Testis (tissue), 3 donors: ENCODE data around the gene TEKTIP1. TPM values are rescaled to one million over a fixed set of nuclear protein-coding genes. Genes with fewer than 3 reads are reported as not detected.
"Not testable (repeated sequence)": the region's sequence is repeated elsewhere in the genome, so short reads cannot be mapped to it uniquely, and the experiment has no call there.

ENCODE experiments used
- DNase-seq: peaks from one replicate; pipeline ENCODE4 v3.0.0-alpha.2; 2019
- H3K27ac ChIP-seq, 2 donors: fragments of 200-600 bp; sonication (generic); one replicate each; pipeline ENCODE4 v1.5.1; 2019
- H3K27me3 ChIP-seq: fragments of 200-600 bp; sonication (generic); one replicate; pipeline ENCODE4 v1.5.1; 2019
- H3K36me3 ChIP-seq: fragments of 200-600 bp; sonication (generic); one replicate; pipeline ENCODE4 v1.5.1; 2017; ENCODE audit warnings: low read depth; ENCODE audit errors: missing control alignments
- H3K4me1 ChIP-seq: fragments of 200-600 bp; sonication (generic); one replicate; pipeline ENCODE4 v1.5.1; 2019
- H3K4me3 ChIP-seq, 2 donors: fragments of 200-600 bp; sonication (generic); one replicate each; pipeline ENCODE4 v1.5.1; 2017 to 2019
- H3K9me3 ChIP-seq: fragments of 200-600 bp; sonication (generic); one replicate; pipeline ENCODE4 v1.5.1; 2017
- POLR2A ChIP-seq: fragments of 450-650 bp; IDR thresholded peaks from one replicate; pipeline ENCODE4 v1.6.1; 2017; ENCODE audit warnings: antibody characterized with exemption, mild to moderate bottlenecking, moderate library complexity
- WGBS, 2 donors: methylation state at CpG; one replicate each; pipeline ENCODE4 v1.1.5; 2018; 5-methylcytosine and 5-hydroxymethylcytosine counted together
- intact Hi-C: fragments of 100-400 bp; cut with DNase I; formaldehyde crosslinking; loops from one replicate; pipeline ENCODE4 v1.15.1; 2023; ENCODE audit warnings: low total_unique reads
- polyA plus RNA-seq: library from polyadenylated mRNA; stranded (reverse); fragments of 350-450 nt; fragmentation: Illumina TruSeq; extraction: RNeasy Lipid Tissue Mini Kit (QIAGEN cat#74804); gene quantifications from one replicate; pipeline ENCODE4 v1.2.3, GENCODE V29; 2014; ENCODE audit warnings: low read depth, low replicate concordance; ENCODE audit not compliant: insufficient read depth
- total RNA-seq, 2 donors: library from RNA; depleted of rRNA; stranded (reverse); fragments of >200 nt; gene quantifications; one replicate each; pipeline ENCODE4 v1.2.3, GENCODE V29; 2016
- TF ChIP-seq, protein P1 (sequence below), 3 experiments: fragments of 450-650 bp in 2 of 3; fragments of 200-600 bp in 1 of 3; sonication (generic) in 1 of 3; IDR thresholded peaks; one replicate each; pipeline ENCODE4 v1.5.1; 2016 to 2019; ENCODE audit warnings: antibody characterized with exemption in 3 of 3, mild to moderate bottlenecking in 2 of 3, moderate library complexity in 1 of 3

TEKTIP1 gene
- total and polyA plus RNA-seq, 3 donors from 2014 or later: 35.8 to 68.2 (median 55.9) TPM

DNA sequence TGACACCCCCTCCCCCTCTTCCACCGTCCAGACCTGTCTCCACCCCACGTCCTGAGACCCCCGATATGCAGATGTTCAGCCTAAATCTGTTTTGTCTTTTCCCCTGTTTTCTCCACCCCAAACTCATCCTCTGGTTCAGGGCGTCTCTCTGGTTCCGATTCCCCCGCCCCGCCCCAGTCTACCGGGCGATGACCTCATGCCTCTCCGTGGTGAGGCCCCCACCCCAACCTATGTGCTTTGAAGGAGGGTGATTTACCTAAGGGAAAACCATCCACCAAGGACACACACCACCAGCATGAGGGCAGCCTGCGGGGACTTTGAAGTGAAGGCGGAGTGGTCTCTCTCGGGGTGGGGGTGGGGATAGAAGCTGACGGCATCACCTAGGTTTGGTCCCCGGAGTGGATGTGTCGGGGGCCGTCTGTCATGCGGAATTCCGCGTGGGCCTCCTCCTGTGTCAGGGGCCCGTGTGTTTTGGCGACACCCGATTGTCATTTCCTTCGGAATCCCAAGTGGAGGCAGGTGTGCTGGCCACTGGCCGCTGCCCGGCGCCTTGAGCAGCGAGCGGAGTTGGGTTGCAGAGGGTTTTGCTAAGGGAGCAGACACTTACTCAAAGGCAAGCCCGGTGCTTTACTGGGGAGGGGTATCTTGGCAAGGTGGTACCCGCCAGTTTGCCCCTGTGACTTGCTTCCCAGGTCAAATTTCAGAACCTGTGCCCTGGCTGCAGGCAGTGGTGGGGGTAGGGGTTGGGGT is 31.4 kb upstream of the TEKTIP1 start:
- H3K27me3 ChIP-seq: no peaks in the 10 kb centered on the region
- peak; percentile 21 for DNase-seq
- no peaks in the 10 kb centered on the region for H3K9me3 ChIP-seq
- WGBS, 2 donors: 29 to 31% methylated on average over 24 to 31 of the region's 31 CpGs
- intact Hi-C loops: no loop called here
- peak overlapping the region; percentile 70 to 93 for H3K4me3 ChIP-seq
- peak overlapping the region in 1 of 2 donors; percentile 79 for H3K27ac ChIP-seq
- peaks cover 18% of the 10 kb centered on the region for H3K4me1 ChIP-seq
- TF ChIP-seq, protein P1, sequence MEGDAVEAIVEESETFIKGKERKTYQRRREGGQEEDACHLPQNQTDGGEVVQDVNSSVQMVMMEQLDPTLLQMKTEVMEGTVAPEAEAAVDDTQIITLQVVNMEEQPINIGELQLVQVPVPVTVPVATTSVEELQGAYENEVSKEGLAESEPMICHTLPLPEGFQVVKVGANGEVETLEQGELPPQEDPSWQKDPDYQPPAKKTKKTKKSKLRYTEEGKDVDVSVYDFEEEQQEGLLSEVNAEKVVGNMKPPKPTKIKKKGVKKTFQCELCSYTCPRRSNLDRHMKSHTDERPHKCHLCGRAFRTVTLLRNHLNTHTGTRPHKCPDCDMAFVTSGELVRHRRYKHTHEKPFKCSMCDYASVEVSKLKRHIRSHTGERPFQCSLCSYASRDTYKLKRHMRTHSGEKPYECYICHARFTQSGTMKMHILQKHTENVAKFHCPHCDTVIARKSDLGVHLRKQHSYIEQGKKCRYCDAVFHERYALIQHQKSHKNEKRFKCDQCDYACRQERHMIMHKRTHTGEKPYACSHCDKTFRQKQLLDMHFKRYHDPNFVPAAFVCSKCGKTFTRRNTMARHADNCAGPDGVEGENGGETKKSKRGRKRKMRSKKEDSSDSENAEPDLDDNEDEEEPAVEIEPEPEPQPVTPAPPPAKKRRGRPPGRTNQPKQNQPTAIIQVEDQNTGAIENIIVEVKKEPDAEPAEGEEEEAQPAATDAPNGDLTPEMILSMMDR (IDR thresholded peaks at IDR 0.05): no peak
- no peak for TF ChIP-seq POLR2A
- no peaks in the 10 kb centered on the region for H3K36me3 ChIP-seq

DNA sequence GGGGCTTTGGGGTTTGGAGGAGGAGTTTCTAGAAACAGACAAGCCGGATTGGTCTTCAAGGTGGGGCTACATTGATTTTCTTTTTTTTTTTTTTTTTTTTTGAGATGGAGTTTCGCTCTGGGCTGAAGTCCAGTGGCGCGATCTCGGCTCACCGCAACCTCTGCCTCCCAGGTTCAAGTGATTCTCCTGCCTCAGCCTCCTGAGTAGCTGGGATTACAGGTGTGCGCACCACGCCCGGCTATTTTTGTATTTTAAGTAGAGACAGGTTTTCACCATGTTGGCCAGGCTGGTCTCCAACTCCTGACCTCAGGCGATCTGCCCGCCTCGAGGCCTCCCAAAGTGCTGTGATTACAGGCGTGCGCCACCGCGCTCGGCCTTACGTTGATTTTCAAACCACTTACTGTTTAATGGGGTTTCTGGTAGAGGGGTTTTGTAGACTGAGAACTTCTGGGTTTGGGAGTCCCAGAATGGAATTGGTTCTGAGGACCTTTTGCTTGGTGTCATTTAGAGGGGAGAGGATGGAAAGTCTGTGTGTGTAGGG is 30.8 kb upstream of the TEKTIP1 start:
- intact Hi-C loops, H3K36me3 ChIP-seq, DNase-seq, H3K4me3 ChIP-seq, H3K9me3 ChIP-seq, H3K27me3 ChIP-seq, H3K27ac ChIP-seq: not testable (repeated sequence)
- 73 to 87% methylated on average over 18 of the region's 18 CpGs for WGBS, 2 donors
- H3K4me1 ChIP-seq: peaks cover 23% of the 10 kb centered on the region

DNA sequence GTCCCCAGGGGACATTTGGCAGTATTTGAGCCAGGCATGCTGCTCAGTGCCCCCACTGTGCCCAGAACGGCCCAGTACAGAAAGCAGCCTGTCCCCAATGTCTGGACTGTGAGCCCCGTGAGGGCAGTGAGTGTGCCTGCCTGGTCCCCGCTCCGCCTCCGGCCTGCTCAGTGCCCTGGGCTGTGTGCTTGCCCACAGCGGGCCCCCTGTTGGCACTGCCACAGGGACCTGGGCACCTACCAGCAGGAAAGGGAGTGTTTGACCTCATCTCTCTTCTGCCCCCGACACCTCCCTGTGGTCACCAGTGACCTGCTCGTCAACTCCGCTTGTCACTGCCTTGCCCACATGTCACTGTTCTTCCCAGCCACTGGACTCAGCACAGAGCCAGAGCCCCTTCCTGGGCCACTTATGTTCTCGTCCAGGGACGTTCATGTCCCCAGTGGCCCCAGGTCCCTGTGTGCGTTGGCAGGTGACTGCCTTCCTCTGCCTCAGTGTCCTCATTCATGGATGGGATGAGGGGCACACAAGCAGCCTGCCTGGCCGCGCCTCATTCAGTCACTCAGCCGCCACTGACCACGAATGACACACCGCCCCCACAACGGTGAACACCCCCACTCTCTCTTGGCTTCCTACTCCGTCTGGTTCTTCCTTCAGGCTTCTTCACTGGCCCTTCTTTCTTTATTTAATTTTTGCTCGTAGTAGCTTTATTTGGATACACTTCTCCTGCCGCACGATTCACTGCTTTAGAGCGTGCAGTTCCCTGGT is 30.0 kb upstream of the TEKTIP1 start:
- TF ChIP-seq, protein P1 (IDR thresholded peaks at IDR 0.05): no peak
- no peak for TF ChIP-seq POLR2A
- intact Hi-C loops: no loop called here
- WGBS, 2 donors: 79% methylated on average over 23 of the region's 23 CpGs
- Histone ChIP-seq H3K4me1 (peaks cover 30% of the 10 kb centered on the region), H3K27me3 (no peaks in the 10 kb centered on the region), H3K4me3 (no peak overlapping the region), H3K9me3 (no peaks in the 10 kb centered on the region), H3K27ac (no peak overlapping the region), H3K36me3 (no peaks in the 10 kb centered on the region)
- DNase-seq: no peak

- no peaks in the 10 kb centered on the region for H3K27me3 ChIP-seq
- H3K4me3 ChIP-seq: no peak overlapping the region
- no peaks in the 10 kb centered on the region for H3K36me3 ChIP-seq
- peaks cover 36% of the 10 kb centered on the region for H3K4me1 ChIP-seq
- no peak for DNase-seq
- WGBS, 2 donors: 87 to 88% methylated on average over 11 to 15 of the region's 15 CpGs
- no peaks in the 10 kb centered on the region for H3K9me3 ChIP-seq
- TF ChIP-seq POLR2A: no peak
- TF ChIP-seq, protein P1 (IDR thresholded peaks at IDR 0.05): no peak
- intact Hi-C loops: no loop called here
- H3K27ac ChIP-seq: no peak overlapping the region
Observed at GRCh38 chr19:3509566-3509989, 29.4 kb upstream of the TEKTIP1 start.

DNA sequence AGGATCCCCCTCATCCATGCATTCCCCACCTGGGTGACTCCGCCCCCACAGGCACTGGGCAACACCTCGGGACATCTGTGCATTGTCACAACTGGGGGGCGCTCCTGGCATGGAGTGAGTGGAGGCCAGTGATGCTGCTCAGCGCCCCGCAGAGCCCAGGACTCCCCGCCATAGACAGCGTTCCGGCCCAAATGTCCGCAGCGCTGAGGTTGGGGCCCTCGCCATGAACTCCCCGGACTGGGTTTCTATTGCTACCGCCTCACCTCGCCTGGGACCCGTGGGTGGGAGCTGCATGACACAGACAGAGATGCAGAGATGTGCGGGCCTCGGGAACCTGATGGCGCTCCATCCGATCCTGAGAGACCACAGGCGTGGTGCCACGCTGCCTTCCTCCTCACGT is 28.2 kb upstream of the TEKTIP1 start:
- WGBS, 2 donors: 87 to 90% methylated on average over 5 to 14 of the region's 22 CpGs
- Histone ChIP-seq H3K4me3 (no peak overlapping the region), H3K27ac (no peak overlapping the region), H3K4me1 (peaks cover 41% of the 10 kb centered on the region), H3K9me3 (no peaks in the 10 kb centered on the region), H3K36me3 (no peaks in the 10 kb centered on the region), H3K27me3 (no peaks in the 10 kb centered on the region)
- intact Hi-C loops: no loop called here
- DNase-seq: no peak
- TF ChIP-seq, protein P1 (IDR thresholded peaks at IDR 0.05): no peak
- no peak for TF ChIP-seq POLR2A
